ENCODE results near the gene ACSF3. TPM values are rescaled to one million over a fixed set of nuclear protein-coding genes. Genes with fewer than 3 reads are reported as not detected.

Gene ACSF3
- total RNA-seq, 1 experiment from 2014 or later: 33.5 TPM

DNA sequence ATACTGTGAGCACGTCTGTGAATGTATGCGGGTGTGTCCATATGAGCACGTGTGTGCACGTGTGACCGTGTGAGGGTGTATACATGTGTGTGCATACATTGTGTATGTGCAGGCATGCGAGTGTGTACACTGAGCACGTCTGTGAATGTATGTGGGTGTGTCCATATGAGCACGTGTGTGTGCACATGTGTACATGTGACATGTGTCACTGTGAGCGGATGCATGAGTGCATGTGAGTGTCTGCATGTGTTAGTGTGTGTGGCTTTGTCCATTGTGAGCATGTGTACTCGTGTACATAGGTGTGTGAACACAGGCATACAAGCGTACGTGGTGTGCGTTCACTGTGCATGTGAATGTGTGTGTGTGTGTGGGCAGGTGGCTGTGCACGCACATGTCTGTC lies 17.5 kb upstream of the ACSF3 start:
- intact Hi-C loops (cut with micrococcal nuclease): no loop called here
- Histone ChIP-seq H4K20me1 (ENCODE audit: low read length) (no peaks in the 10 kb centered on the region), H3K9me2 (replicated peaks; ENCODE audit: low read length) (no peaks in the 10 kb centered on the region), H3K9me3 (ENCODE audit: low read length) (no peaks in the 10 kb centered on the region), H3K4me3 (ENCODE audit: low read length) (no peak overlapping the region), H3K27ac (ENCODE audit: low read length) (no peak overlapping the region), H3K79me2 (ENCODE audit: low read length) (no peaks in the 10 kb centered on the region), H3K4me1 (ENCODE audit: insufficient read depth, low read length) (no peaks in the 10 kb centered on the region), H3K36me3 (ENCODE audit: low read depth, low read length) (no peaks in the 10 kb centered on the region), H2AFZ (ENCODE audit: low read length) (no peak overlapping the region), H3K9ac (ENCODE audit: low read length) (no peak overlapping the region), H3F3A (ENCODE audit: low read length, unreplicated experiment) (no peaks in the 10 kb centered on the region), H3K27me3 (ENCODE audit: low read length) (peaks cover 11% of the 10 kb centered on the region; the same call in 1 of the 2 replicates), H3K4me2 (ENCODE audit: low read length) (no peak overlapping the region)
- ATAC-seq (no peak), DNase-seq (no peak)
- no TSS peak for BruUV-seq (replicated peaks)
- POLR2A ChIA-PET (ENCODE audit: unreplicated experiment): no interaction called here
- CTCF ChIA-PET: no interaction called here
- TF ChIP-seq, protein P1, sequence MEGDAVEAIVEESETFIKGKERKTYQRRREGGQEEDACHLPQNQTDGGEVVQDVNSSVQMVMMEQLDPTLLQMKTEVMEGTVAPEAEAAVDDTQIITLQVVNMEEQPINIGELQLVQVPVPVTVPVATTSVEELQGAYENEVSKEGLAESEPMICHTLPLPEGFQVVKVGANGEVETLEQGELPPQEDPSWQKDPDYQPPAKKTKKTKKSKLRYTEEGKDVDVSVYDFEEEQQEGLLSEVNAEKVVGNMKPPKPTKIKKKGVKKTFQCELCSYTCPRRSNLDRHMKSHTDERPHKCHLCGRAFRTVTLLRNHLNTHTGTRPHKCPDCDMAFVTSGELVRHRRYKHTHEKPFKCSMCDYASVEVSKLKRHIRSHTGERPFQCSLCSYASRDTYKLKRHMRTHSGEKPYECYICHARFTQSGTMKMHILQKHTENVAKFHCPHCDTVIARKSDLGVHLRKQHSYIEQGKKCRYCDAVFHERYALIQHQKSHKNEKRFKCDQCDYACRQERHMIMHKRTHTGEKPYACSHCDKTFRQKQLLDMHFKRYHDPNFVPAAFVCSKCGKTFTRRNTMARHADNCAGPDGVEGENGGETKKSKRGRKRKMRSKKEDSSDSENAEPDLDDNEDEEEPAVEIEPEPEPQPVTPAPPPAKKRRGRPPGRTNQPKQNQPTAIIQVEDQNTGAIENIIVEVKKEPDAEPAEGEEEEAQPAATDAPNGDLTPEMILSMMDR (conservative IDR thresholded peaks at IDR 0.05; ENCODE audit: low read depth, low read length): no peak
- TF ChIP-seq EZH2phosphoT487 (IDR thresholded peaks at IDR 0.05; ENCODE audit: borderline replicate concordance, low read length): no peak
- no peak for TF ChIP-seq EZH2 (IDR thresholded peaks at IDR 0.05; ENCODE audit: low read length, unreplicated experiment)

DNA sequence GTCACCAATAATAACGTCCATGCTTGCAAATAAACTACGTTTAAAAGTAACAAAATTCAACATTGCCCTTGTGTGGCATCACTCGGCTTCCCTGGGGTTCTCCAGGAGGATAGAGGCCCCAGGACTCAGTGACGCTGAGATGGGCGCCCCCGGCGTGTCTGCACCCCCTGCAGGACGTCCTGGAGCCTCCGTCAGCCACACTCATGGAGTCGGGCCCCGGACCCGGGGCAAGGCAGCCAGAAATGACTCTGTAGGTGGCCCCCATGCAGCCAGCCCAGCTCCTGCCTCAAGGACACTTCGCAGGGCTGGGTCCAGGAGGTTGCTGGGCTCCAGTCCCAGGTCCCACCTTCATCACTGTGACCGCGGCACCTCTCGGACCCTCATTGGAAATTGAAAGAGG lies 16.6 kb upstream of the ACSF3 start:
- no peak overlapping the region for H3K4me3 ChIP-seq (ENCODE audit: low read length)
- ATAC-seq (no peak), DNase-seq (no peak)
- POLR2A ChIA-PET (ENCODE audit: unreplicated experiment): no interaction called here
- H3K9me3 ChIP-seq (ENCODE audit: low read length): no peaks in the 10 kb centered on the region
- no peaks in the 10 kb centered on the region for H3K4me1 ChIP-seq (ENCODE audit: insufficient read depth, low read length)
- no peaks in the 10 kb centered on the region for H3K79me2 ChIP-seq (ENCODE audit: low read length)
- no peak overlapping the region for H3K27ac ChIP-seq (ENCODE audit: low read length)
- no peak overlapping the region for H3K9ac ChIP-seq (ENCODE audit: low read length)
- no peak overlapping the region for H3K4me2 ChIP-seq (ENCODE audit: low read length)
- 0 out of 2 replicates have a peak, but pooled peaks cover 1% of the 10 kb centered on the region for H3K27me3 ChIP-seq (ENCODE audit: low read length)
- H4K20me1 ChIP-seq (ENCODE audit: low read length): no peaks in the 10 kb centered on the region
- no peak for TF ChIP-seq EZH2phosphoT487 (IDR thresholded peaks at IDR 0.05; ENCODE audit: borderline replicate concordance, low read length)
- TF ChIP-seq, protein P1 (conservative IDR thresholded peaks at IDR 0.05; ENCODE audit: low read depth, low read length): no peak
- TF ChIP-seq EZH2 (IDR thresholded peaks at IDR 0.05; ENCODE audit: low read length, unreplicated experiment): no peak
- no peaks in the 10 kb centered on the region for H3K9me2 ChIP-seq (replicated peaks; ENCODE audit: low read length)
- no peaks in the 10 kb centered on the region for H3K36me3 ChIP-seq (ENCODE audit: low read depth, low read length)
- H3F3A ChIP-seq (ENCODE audit: low read length, unreplicated experiment): no peaks in the 10 kb centered on the region
- H2AFZ ChIP-seq (ENCODE audit: low read length): no peak overlapping the region
- no TSS peak for BruUV-seq (replicated peaks)
- CTCF ChIA-PET: no interaction called here
- intact Hi-C loops (cut with micrococcal nuclease): no loop called here

DNA sequence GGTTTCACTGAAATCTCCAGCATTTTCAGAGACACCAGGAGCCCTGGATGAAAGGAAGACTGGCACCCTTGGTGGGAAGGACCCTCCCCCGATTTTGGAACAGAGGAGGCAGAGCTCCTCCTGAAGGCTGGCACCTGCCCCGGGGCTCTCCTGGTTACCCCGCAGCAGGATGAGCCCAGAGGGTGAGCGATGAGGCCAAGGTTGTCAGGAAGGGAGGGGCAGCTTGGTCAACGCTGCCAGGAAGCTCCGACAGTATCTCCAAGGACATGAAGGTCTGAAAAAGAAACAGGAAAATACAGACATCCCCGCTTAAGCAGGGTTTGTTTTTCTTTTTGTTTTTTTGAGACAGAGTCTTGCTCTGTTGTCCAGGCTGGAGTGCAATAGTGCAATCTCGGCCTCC lies 15.5 kb upstream of the ACSF3 start:
- Histone ChIP-seq H3K4me1 (ENCODE audit: insufficient read depth, low read length) (no peaks in the 10 kb centered on the region), H3K9me3 (ENCODE audit: low read length) (no peaks in the 10 kb centered on the region), H3K27ac (ENCODE audit: low read length) (no peak overlapping the region), H3K9me2 (replicated peaks; ENCODE audit: low read length) (no peaks in the 10 kb centered on the region), H3K4me2 (ENCODE audit: low read length) (no peak overlapping the region), H3F3A (ENCODE audit: low read length, unreplicated experiment) (no peaks in the 10 kb centered on the region), H3K79me2 (ENCODE audit: low read length) (no peaks in the 10 kb centered on the region), H4K20me1 (ENCODE audit: low read length) (no peaks in the 10 kb centered on the region), H3K9ac (ENCODE audit: low read length) (no peak overlapping the region), H3K36me3 (ENCODE audit: low read depth, low read length) (no peaks in the 10 kb centered on the region), H3K4me3 (ENCODE audit: low read length) (no peak overlapping the region), H2AFZ (ENCODE audit: low read length) (no peak overlapping the region), H3K27me3 (ENCODE audit: low read length) (no peaks in the 10 kb centered on the region)
- ATAC-seq (no peak), DNase-seq (no peak)
- intact Hi-C loops (cut with micrococcal nuclease): no loop called here
- CTCF ChIA-PET: no interaction called here
- TF ChIP-seq, protein P1 (conservative IDR thresholded peaks at IDR 0.05; ENCODE audit: low read depth, low read length): no peak
- TF ChIP-seq EZH2phosphoT487 (IDR thresholded peaks at IDR 0.05; ENCODE audit: borderline replicate concordance, low read length): no peak
- no peak for TF ChIP-seq EZH2 (IDR thresholded peaks at IDR 0.05; ENCODE audit: low read length, unreplicated experiment)
- no TSS peak for BruUV-seq (replicated peaks)
- POLR2A ChIA-PET (ENCODE audit: unreplicated experiment): no interaction called here
